GM04504 (cell line): ENCODE measurements around the gene PPP1R27.

Experiments
- DNase-seq: peaks from one replicate; pipeline ENCODE4 v3.0.0-alpha.2; 2012; ENCODE audit warnings: low read depth

The PPP1R27 gene

GRCh38 chr17:81804559-81805399, 30.1 kb downstream of the PPP1R27 start:
- DNase-seq = no peak

GRCh38 chr17:81803728-81804558, 30.9 kb downstream of the PPP1R27 start, which contains the start of gene GCGR:
Gene GCGR, plus strand, starts transcription at chr17:81804150. Its CDS starts 4,869 bp downstream, at chr17:81809019.
- DNase-seq = no peak

GRCh38 chr17:81802856-81803643, 31.8 kb downstream of the PPP1R27 start:
- DNase-seq = no peak

- DNase-seq = no peak
These were observed 32.6 kb downstream of the PPP1R27 start for GRCh38 chr17:81802048-81802758.

- DNase-seq = no peak
These were observed 33.5 kb downstream of the PPP1R27 start for GRCh38 chr17:81801327-81801726.

GRCh38 chr17:81794509-81794908, 40.3 kb downstream of the PPP1R27 start:
- no peak for DNase-seq

- DNase-seq = no peak
These were observed 40.8 kb downstream of the PPP1R27 start for GRCh38 chr17:81794074-81794476.

- no peak for DNase-seq
These were observed 41.9 kb downstream of the PPP1R27 start for GRCh38 chr17:81792675-81793615.
